Stimulated activated naive CD4-positive, alpha-beta T cell treated with Interleukin-2 at 50 U/mL for 16 hours (primary cell): ENCODE results near the gene HSPA9.

ENCODE experiments used
- DNase-seq: peaks from one replicate; lab custom pipeline; 2025; lab: John Stamatoyannopoulos, UW

HSPA9 gene

DNA sequence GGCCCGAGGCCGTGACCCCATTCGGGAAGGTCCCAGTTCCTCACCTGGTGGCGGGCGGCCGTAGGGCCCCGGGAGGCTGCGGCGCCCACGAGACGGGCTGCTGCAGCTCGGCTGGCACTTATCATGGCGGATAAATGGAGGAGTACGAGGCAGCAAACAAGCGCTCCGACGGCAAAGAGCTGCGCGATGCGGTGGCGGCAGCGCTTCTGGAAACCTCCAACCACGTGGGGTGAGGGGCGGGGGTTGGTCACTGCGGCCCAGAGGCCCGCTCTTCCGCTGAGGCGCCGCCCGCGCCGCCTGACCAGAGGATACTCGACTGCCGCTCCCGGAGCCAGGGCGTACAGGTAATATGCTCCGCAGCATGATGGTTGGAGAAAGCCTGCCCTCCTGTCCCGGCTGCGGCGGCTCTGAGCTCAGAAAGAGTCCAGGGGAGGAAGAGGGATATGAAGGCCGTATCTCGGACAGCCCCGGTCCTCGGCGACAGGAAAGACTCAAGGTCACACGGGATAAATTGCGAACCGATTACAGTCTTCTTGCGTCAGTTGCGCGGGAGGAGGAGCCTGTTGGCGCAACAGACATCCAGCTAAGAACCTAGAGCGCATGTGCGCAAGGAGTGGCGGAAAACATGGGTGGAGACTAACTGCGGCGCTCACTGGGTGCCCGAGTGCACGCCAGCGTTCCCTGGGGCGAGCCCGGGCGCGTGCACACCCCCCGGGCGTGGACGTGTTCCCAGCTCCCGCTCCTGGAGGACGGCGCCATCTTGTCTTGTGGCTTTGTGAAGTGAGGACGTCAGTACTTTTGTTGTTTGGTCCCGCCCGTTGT lies at the start of gene HSPA9:
Gene HSPA9 (minus strand): TSS at position 208 of the 822 bp plus-strand sequence. CDS start 83 bp downstream, at position 125.
- DNase-seq: peak; percentile 97

DNA sequence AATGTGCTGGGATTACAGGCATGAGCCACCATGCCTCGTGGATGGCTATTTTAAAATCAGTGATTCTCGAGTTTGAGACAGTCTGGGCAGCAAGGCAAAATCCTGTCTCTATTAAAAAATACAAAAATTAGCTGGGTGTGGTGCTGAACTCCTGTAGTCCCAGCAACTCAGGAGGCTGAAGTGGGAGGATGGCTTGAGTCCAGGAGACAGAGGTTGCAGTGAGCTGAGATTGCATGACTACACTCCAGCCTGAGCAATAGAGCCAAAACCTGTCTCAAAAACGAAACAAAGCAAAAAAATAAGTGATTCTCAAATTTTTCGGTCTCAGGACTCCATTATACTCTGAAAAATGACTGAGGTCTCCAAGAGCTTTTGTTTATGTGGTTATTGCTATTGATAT lies 47.9 kb upstream of the HSPA9 start:
- DNase-seq: no peak

GRCh38 chr5:138622051-138622450 lies 46.9 kb upstream of the HSPA9 start:
- no peak for DNase-seq

- DNase-seq: no peak
Measured at GRCh38 chr5:138620663-138621224, 45.5 kb upstream of the HSPA9 start.

- DNase-seq: no peak
Measured at GRCh38 chr5:138616508-138616907, 41.3 kb upstream of the HSPA9 start.

- DNase-seq: no peak
Measured at GRCh38 chr5:138615461-138615860, 40.3 kb upstream of the HSPA9 start.

DNA sequence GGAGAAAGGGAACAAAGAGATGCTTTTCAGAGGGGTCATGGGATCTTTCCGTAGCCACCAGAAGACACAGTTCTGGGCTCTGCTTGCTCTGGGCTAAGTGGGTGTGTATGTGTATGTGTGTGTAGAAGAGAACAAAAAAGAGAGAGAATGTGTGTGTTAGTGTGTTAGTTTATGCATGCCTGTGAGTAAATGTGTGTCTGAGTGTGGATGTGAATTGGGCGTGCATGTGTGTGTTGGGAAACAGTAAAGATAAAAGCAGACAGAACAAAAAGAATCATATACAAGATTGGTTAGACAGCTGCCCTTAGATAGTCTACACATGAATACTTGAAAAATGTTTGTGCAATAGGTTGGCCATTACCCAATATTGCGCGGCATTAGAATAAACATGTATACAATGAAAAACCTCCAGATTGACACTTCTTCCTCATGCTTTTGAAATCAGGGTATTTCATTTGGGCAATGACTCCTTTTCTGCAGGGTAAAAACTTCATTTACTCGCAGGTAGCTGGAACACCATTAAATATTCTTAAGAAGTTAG lies 36.5 kb upstream of the HSPA9 start:
- DNase-seq: no peak

- DNase-seq: no peak
Measured at GRCh38 chr5:138610918-138611677, 35.9 kb upstream of the HSPA9 start.

DNA sequence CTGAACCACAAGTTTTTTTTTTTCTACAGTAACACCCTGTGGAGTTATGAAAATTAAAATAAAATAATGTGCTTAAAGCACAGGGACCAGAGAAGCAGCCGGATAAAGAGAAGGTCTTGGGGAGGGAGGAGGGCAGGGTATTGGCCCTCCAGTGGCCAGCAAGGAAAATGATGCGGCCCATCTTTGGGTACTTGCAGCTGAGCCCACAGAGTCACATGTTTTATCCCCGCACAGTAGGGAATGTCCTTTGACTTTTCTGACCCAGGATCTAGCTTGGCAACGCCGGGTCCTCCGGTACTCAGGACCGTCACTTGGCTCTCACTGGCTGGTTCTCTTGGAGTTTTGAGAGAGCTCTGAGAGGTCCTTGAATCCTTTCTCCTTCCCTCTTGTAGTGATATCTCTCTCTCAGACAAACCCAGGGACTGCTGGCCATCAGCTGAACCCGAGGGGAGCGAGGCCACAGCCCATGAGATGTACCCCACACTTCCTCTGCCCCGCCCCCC lies 35.3 kb upstream of the HSPA9 start:
- DNase-seq: no peak

GRCh38 chr5:138606378-138607064 lies 31.3 kb upstream of the HSPA9 start:
- no peak for DNase-seq

- no peak for DNase-seq
Measured at GRCh38 chr5:138605254-138605972, 30.2 kb upstream of the HSPA9 start.

DNA sequence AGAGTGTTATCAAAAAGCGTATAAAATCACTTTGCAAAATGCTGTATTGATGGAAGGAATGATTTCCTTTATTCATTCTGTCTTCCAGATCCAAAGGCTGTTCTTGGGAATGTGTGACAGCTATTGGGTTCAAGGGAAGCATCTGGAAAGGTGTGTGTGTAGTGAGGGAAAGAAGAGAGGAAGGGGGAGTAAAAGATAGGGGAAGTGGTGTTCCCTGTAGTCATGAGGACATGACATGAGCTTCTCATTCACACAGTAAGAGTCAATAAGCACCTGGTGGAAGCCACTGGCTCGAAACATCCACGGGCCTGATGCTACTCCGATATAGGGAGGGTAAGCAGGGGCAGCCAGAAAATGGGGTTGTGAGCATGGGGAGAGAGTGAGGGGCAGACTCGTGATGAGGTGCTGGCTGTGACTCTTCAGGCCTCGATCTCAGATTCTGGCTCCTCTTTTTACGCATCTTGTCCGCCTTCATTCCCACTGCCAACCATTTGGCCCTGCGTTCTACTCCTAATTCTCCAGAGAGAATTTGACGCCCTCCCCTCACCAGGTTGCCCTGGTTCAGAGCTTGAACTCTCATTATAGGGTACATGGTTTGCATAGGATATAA lies 29.1 kb upstream of the HSPA9 start:
- DNase-seq: no peak

DNA sequence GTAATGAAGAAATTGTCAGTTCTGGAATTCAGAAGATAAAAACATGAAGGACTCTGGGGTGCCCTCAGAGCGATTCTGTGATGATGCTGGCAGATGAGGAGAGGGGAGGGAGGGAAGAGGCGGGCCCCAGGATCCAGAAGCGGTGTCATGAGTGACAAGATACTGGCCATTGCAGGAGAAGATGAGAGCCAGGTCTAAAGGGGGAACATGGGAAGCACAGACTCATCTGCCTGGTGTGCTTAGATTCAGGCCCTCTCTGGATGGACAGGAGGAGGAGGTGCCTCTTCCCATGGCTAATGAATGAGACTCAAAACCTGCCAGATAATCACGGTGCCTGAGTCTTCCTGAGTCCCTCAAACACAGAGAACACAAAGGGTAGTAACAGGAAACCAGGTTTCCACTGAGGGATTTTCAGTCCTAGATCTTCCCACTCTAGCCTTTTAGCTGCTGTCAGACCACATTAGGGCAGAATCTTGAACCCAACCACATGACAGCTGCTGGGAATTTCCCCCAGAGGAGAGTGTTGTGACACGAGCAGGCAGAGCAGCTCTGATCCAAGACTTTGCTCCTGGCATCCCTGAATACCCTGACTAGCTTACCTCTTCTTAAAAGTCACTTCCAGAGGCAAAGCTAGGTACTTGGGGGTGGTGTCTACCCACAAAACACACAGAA lies 28.2 kb upstream of the HSPA9 start:
- DNase-seq: peak; percentile 4

DNA sequence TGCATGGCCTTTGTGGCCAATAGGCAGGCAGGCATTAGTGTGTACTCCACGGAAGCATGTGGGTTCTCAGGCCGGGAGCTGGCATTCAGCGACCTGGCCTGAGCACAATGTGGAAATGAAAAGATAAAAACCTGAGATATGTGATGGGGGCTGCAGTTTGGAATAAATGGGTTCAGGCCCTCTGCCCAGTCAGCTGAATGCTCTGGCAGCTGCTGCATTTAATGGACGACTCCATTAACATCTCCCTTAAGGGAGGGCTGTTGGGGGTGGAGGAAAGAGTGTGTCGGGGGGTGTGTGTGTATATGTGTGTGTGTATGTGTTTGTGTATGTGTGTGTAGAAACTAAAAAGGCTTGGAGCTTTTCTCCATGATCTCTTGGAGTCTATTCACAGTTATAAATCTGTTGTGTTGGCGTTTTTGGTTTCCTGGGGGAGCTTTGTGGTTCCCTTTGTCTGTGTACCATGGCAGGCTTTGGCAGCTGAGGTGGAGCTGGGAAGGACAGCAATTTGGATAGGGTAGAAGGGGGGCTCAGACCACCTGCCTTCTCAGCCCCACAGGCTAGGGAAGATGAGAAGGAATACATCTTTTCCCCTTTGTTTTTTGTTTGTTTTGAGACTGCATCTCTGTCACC lies 27.3 kb upstream of the HSPA9 start:
- no peak for DNase-seq

GRCh38 chr5:138601444-138601843 lies 26.2 kb upstream of the HSPA9 start:
- DNase-seq: no peak

DNA sequence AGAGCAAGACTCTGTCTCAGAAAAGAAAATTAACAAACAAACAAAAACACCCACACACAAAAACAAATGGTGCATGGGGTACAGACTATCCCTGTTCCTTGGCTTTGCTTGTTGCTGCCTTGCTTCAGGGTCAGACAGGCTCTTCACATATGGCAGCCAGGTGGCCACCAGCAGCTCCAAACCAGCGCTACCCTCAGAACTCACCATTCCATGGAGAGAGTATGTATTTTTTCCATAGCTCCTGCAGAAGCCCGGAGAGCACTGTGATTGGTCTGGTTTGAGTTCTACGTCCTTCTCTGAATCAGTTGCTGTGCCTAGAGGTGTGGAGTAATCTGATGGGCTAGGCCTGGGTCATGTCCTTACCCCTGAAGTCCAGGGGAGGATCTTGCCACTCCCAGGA lies 25.2 kb upstream of the HSPA9 start:
- DNase-seq: no peak

DNA sequence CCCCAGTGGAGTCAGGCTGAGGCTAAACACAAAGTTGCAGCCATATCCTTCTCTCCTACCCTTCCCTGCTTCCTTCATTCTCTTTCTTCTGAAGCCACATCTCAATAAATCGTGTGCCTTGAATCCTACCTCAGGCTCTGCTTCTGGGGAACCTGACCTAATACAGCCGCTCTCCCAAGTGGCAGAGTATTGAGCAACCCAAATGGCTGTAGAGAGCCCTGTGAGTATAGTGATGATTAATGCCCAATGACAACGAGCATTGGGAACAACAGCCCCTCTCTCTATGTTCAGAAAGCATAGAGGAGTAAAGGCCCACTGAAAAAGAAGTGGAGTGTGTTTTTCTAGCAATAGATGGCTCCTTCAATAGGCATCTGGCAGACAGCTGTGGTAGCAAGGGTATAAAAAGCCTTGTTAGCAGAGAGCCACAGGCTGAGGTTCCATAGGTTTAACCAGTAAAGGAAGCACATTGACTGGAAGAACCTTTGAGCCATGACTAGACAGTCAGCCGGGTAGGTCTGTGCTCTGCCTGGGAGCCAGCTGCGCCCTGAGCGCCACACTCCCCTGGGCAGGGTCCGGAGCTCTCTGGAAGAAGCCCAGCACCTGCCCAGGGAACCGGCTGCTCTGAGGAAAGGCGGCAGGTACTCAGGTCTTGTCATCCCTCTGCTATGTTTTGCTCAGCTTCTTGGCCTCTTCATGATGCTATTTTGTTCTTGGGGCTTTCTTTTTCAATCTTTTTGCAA lies 22.6 kb upstream of the HSPA9 start:
- no peak for DNase-seq

- DNase-seq: no peak
Measured at GRCh38 chr5:138596105-138596881, 21.1 kb upstream of the HSPA9 start.
